Panc1 (cell line): Measurements from ENCODE around the gene GCKR.

Experiments
- CTCF ChIP-seq: fragments of 450-650 bp; IDR thresholded peaks from 2 replicates; pipeline ENCODE4 v1.5.1; 2017; ENCODE audit warnings: mild to moderate bottlenecking
- SIN3A ChIP-seq: IDR thresholded peaks from 2 replicates; pipeline ENCODE4 v1.6.1; 2012; ENCODE audit warnings: low read depth, mild to moderate bottlenecking, low read length, moderate library complexity, borderline replicate concordance; ENCODE audit not compliant: insufficient read depth
- TCF7L2 ChIP-seq: IDR thresholded peaks from 2 replicates; pipeline ENCODE4 v1.6.1; 2011; ENCODE audit warnings: mild to moderate bottlenecking, low read depth, low read length, inconsistent platforms

- TF ChIP-seq CTCF (no peak), SIN3A (no peak), TCF7L2 (no peak)
Measured at GRCh38 chr2:27494944-27495554, 1.6 kb upstream of the GCKR start, which contains the start of gene FNDC4.
